ENCODE results near the gene THBS4. TPM values are rescaled to one million over a fixed set of nuclear protein-coding genes. Genes with fewer than 3 reads are reported as not detected.
A peak's percentile ranks its signal among the peaks of the same experiment; 100 is the strongest.

The THBS4 gene
- total and polyA plus RNA-seq, 10 of the 15 experiments (the other 5 are each of a cell fraction or from before 2014, with no cell fraction given): 0.31 to 1.7 (median 0.75) TPM

GRCh38 chr5:80101993-80102392 is 66.8 kb downstream of the THBS4 start:
- SMC1A ChIA-PET (ENCODE audit: uncharacterized antibody, unreplicated experiment): interaction anchor here (1.3 to 3.9 kb wide), 4 partner anchors 11 to 174 kb away, joined by 3 to 25 read pairs (median 8); no protein-coding TSS in a partner anchor
- intact Hi-C loops (cut with micrococcal nuclease; ENCODE audit: unreplicated experiment) (no loop called here), in situ Hi-C loops (cut with MboI) (no loop called here)
- FAIRE-seq: no peak
- ATAC-seq: peak; percentile 80
- no peaks in the 10 kb centered on the region for H3K36me3 ChIP-seq (ENCODE audit: control insufficient read depth in 2 of 2, insufficient read depth in 2 of 2, low read length in 1 of 2)
- H2AFZ ChIP-seq (ENCODE audit: control insufficient read depth, low read depth, low read length): no peak overlapping the region
- CTCF ChIA-PET: interaction anchor here (1.1 to 2.4 kb wide), 2 partner anchors 8 to 10 kb away, joined by 4 to 5 read pairs; no protein-coding TSS in a partner anchor
- no peak for DNase-seq (ENCODE audit: low read depth, low spot score)
- H3K9ac ChIP-seq (ENCODE audit: control insufficient read depth, insufficient read depth, low read length): no peak overlapping the region
- peaks cover 3% of the 10 kb centered on the region; the same call in 1 of the 2 replicates for H3K4me1 ChIP-seq (ENCODE audit: control insufficient read depth, insufficient read depth, low read length)
- H3K4me2 ChIP-seq (ENCODE audit: control insufficient read depth, insufficient read depth): no peak overlapping the region
- H3K27me3 ChIP-seq (replicated peaks in 1 of 2; ENCODE audit: control insufficient read depth in 2 of 2, insufficient read depth in 2 of 2, low read length in 1 of 2): no peaks in the 10 kb centered on the region
- no TSS peak for BruUV-seq (replicated peaks)
- RAD21 ChIA-PET (ENCODE audit: unreplicated experiment): interaction anchor here (0.8 to 1.0 kb wide), 2 partner anchors 10 to 24 kb away, joined by 3 read pairs; no protein-coding TSS in a partner anchor
- H3K79me2 ChIP-seq (ENCODE audit: control insufficient read depth, insufficient read depth, low read length): no peaks in the 10 kb centered on the region
- no peaks in the 10 kb centered on the region for H4K20me1 ChIP-seq (ENCODE audit: control insufficient read depth, insufficient read depth)
- POLR2A ChIA-PET: interaction anchor here (1.9 kb wide), 1 partner anchor 15 kb away, joined by 4 read pairs; no protein-coding TSS in a partner anchor
- H3K27ac ChIP-seq (ENCODE audit: control insufficient read depth, insufficient read depth): no peak overlapping the region
- no peaks in the 10 kb centered on the region for H3K9me3 ChIP-seq (replicated peaks; ENCODE audit: control insufficient read depth, insufficient read depth, low read length)
- H3K4me3 ChIP-seq: no peak overlapping the region
- TF ChIP-seq SREBF2 (IDR thresholded peaks at IDR 0.05; ENCODE audit: low read length) (no peak), POLR2A (IDR thresholded peaks at IDR 0.05; ENCODE audit: low read depth, low read length) (no peak), ZNF217 (IDR thresholded peaks at IDR 0.05) (no peak), JUNB (IDR thresholded peaks at IDR 0.05) (0 out of 2 replicates have a peak, but pooled peaks have one; percentile 7), MEF2B (IDR thresholded peaks at IDR 0.05; ENCODE audit: partially characterized antibody, poor library complexity, severe bottlenecking) (no peak), RUNX3 (IDR thresholded peaks at IDR 0.05; ENCODE audit: low read length) (peak; percentile 62), USF1 (IDR thresholded peaks at IDR 0.05; ENCODE audit: borderline replicate concordance, extremely low read length, insufficient read depth, low read depth, low read length) (no peak), KDM1A (IDR thresholded peaks at IDR 0.05; ENCODE audit: borderline replicate concordance) (no peak)
- TF ChIP-seq, protein P1, sequence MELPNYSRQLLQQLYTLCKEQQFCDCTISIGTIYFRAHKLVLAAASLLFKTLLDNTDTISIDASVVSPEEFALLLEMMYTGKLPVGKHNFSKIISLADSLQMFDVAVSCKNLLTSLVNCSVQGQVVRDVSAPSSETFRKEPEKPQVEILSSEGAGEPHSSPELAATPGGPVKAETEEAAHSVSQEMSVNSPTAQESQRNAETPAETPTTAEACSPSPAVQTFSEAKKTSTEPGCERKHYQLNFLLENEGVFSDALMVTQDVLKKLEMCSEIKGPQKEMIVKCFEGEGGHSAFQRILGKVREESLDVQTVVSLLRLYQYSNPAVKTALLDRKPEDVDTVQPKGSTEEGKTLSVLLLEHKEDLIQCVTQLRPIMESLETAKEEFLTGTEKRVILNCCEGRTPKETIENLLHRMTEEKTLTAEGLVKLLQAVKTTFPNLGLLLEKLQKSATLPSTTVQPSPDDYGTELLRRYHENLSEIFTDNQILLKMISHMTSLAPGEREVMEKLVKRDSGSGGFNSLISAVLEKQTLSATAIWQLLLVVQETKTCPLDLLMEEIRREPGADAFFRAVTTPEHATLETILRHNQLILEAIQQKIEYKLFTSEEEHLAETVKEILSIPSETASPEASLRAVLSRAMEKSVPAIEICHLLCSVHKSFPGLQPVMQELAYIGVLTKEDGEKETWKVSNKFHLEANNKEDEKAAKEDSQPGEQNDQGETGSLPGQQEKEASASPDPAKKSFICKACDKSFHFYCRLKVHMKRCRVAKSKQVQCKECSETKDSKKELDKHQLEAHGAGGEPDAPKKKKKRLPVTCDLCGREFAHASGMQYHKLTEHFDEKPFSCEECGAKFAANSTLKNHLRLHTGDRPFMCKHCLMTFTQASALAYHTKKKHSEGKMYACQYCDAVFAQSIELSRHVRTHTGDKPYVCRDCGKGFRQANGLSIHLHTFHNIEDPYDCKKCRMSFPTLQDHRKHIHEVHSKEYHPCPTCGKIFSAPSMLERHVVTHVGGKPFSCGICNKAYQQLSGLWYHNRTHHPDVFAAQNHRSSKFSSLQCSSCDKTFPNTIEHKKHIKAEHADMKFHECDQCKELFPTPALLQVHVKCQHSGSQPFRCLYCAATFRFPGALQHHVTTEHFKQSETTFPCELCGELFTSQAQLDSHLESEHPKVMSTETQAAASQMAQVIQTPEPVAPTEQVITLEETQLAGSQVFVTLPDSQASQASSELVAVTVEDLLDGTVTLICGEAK (IDR thresholded peaks at IDR 0.05; ENCODE audit: borderline replicate concordance): no peak
- TF ChIP-seq, protein P2, sequence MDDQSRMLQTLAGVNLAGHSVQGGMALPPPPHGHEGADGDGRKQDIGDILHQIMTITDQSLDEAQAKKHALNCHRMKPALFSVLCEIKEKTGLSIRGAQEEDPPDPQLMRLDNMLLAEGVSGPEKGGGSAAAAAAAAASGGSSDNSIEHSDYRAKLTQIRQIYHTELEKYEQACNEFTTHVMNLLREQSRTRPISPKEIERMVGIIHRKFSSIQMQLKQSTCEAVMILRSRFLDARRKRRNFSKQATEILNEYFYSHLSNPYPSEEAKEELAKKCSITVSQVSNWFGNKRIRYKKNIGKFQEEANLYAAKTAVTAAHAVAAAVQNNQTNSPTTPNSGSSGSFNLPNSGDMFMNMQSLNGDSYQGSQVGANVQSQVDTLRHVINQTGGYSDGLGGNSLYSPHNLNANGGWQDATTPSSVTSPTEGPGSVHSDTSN (IDR thresholded peaks at IDR 0.05; ENCODE audit: insufficient replicate concordance, low read depth, low read length): no peak
- TF ChIP-seq, protein P3, sequence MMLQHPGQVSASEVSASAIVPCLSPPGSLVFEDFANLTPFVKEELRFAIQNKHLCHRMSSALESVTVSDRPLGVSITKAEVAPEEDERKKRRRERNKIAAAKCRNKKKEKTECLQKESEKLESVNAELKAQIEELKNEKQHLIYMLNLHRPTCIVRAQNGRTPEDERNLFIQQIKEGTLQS (IDR thresholded peaks at IDR 0.05; ENCODE audit: borderline replicate concordance, extremely low read depth, low read depth, low read length): no peak
- TF ChIP-seq, protein P4, sequence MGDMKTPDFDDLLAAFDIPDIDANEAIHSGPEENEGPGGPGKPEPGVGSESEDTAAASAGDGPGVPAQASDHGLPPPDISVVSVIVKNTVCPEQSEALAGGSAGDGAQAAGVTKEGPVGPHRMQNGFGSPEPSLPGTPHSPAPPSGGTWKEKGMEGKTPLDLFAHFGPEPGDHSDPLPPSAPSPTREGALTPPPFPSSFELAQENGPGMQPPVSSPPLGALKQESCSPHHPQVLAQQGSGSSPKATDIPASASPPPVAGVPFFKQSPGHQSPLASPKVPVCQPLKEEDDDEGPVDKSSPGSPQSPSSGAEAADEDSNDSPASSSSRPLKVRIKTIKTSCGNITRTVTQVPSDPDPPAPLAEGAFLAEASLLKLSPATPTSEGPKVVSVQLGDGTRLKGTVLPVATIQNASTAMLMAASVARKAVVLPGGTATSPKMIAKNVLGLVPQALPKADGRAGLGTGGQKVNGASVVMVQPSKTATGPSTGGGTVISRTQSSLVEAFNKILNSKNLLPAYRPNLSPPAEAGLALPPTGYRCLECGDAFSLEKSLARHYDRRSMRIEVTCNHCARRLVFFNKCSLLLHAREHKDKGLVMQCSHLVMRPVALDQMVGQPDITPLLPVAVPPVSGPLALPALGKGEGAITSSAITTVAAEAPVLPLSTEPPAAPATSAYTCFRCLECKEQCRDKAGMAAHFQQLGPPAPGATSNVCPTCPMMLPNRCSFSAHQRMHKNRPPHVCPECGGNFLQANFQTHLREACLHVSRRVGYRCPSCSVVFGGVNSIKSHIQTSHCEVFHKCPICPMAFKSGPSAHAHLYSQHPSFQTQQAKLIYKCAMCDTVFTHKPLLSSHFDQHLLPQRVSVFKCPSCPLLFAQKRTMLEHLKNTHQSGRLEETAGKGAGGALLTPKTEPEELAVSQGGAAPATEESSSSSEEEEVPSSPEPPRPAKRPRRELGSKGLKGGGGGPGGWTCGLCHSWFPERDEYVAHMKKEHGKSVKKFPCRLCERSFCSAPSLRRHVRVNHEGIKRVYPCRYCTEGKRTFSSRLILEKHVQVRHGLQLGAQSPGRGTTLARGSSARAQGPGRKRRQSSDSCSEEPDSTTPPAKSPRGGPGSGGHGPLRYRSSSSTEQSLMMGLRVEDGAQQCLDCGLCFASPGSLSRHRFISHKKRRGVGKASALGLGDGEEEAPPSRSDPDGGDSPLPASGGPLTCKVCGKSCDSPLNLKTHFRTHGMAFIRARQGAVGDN (IDR thresholded peaks at IDR 0.05): no peak

Data from GM12878 (cell line).